ENCODE data around the gene SUSD4.

SUSD4 gene

DNA sequence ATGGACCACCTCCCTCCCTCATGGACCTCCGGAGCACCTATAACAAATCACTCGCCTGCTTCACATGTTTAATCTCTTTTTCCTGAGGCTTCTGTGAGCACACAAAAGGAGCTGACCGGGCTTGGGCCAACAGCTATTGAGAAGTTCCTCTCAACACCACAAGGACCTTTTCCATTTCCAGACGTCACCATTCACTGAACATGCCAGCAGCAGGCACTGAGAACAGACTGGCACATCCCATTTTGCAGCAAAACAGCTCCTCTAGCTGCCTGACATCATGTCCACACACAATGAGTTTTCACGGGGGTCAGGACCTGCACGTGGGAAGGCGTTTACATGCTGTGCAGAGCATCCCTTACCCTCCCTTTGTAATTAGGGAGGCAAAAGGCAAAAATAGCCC, 11.0 kb downstream of the SUSD4 start:
- TF ChIP-seq ZBTB7A (IDR thresholded peaks at IDR 0.05; ENCODE audit: low read depth), result no peak
- TF ChIP-seq, protein P1, sequence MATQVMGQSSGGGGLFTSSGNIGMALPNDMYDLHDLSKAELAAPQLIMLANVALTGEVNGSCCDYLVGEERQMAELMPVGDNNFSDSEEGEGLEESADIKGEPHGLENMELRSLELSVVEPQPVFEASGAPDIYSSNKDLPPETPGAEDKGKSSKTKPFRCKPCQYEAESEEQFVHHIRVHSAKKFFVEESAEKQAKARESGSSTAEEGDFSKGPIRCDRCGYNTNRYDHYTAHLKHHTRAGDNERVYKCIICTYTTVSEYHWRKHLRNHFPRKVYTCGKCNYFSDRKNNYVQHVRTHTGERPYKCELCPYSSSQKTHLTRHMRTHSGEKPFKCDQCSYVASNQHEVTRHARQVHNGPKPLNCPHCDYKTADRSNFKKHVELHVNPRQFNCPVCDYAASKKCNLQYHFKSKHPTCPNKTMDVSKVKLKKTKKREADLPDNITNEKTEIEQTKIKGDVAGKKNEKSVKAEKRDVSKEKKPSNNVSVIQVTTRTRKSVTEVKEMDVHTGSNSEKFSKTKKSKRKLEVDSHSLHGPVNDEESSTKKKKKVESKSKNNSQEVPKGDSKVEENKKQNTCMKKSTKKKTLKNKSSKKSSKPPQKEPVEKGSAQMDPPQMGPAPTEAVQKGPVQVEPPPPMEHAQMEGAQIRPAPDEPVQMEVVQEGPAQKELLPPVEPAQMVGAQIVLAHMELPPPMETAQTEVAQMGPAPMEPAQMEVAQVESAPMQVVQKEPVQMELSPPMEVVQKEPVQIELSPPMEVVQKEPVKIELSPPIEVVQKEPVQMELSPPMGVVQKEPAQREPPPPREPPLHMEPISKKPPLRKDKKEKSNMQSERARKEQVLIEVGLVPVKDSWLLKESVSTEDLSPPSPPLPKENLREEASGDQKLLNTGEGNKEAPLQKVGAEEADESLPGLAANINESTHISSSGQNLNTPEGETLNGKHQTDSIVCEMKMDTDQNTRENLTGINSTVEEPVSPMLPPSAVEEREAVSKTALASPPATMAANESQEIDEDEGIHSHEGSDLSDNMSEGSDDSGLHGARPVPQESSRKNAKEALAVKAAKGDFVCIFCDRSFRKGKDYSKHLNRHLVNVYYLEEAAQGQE (IDR thresholded peaks at IDR 0.05; ENCODE audit: low read depth), result no peak
- no peak for TF ChIP-seq EP300 (IDR thresholded peaks at IDR 0.05; ENCODE audit: borderline replicate concordance)

DNA sequence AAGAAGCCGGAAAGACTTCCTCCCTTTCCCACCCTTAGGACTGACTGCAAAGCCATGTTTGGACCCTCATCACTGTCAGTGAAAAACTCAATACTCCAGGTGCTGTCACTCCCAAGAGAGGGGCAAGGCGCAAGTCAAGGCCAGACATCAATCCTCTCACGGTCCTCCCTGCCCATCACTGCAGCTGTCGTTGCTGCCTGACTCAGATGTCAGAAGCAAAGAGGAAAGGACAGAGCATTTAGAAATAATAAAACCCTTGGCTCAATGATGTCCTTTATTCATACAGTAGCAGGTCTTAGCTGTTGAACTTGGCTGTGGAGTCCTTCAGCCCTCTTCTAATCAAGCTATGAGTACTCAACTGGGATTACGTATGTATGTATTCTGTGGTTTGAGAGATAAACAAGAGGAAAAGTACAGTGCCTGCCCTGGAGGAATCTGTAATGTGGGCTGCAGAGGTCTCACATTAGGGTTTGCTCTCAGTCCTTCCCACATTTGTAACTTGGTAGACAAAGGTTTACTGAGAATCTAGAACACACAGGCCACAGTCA, 13.5 kb downstream of the SUSD4 start:
- no peak for TF ChIP-seq FOXM1 (IDR thresholded peaks at IDR 0.05; ENCODE audit: borderline replicate concordance, low read depth)
- TF ChIP-seq, protein P2, sequence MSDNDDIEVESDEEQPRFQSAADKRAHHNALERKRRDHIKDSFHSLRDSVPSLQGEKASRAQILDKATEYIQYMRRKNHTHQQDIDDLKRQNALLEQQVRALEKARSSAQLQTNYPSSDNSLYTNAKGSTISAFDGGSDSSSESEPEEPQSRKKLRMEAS (IDR thresholded peaks at IDR 0.05), result no peak
- TF ChIP-seq, protein P3, sequence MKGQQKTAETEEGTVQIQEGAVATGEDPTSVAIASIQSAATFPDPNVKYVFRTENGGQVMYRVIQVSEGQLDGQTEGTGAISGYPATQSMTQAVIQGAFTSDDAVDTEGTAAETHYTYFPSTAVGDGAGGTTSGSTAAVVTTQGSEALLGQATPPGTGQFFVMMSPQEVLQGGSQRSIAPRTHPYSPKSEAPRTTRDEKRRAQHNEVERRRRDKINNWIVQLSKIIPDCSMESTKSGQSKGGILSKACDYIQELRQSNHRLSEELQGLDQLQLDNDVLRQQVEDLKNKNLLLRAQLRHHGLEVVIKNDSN (IDR thresholded peaks at IDR 0.05), result no peak
- TF ChIP-seq TEAD4 (IDR thresholded peaks at IDR 0.05), result no peak
- TF ChIP-seq TCF12 (IDR thresholded peaks at IDR 0.05; ENCODE audit: low read depth), result no peak
- TF ChIP-seq EGR1 (IDR thresholded peaks at IDR 0.05), result no peak
- no peak for TF ChIP-seq ZBTB7A (IDR thresholded peaks at IDR 0.05; ENCODE audit: low read depth)
- TF ChIP-seq EP300 (IDR thresholded peaks at IDR 0.05; ENCODE audit: borderline replicate concordance), result no peak
- TF ChIP-seq, protein P1 (IDR thresholded peaks at IDR 0.05; ENCODE audit: low read depth), result no peak
- TF ChIP-seq TAF1 (IDR thresholded peaks at IDR 0.05; ENCODE audit: low read depth), result no peak
- no peak for TF ChIP-seq CREB1 (IDR thresholded peaks at IDR 0.05; ENCODE audit: low read depth)
- TF ChIP-seq YY1 (IDR thresholded peaks at IDR 0.05; ENCODE audit: low read depth), result no peak
- no peak for TF ChIP-seq RAD21 (IDR thresholded peaks at IDR 0.05; ENCODE audit: low read depth)
- TF ChIP-seq NFIC (IDR thresholded peaks at IDR 0.05), result no peak
- no peak for TF ChIP-seq CEBPB (IDR thresholded peaks at IDR 0.05)

DNA sequence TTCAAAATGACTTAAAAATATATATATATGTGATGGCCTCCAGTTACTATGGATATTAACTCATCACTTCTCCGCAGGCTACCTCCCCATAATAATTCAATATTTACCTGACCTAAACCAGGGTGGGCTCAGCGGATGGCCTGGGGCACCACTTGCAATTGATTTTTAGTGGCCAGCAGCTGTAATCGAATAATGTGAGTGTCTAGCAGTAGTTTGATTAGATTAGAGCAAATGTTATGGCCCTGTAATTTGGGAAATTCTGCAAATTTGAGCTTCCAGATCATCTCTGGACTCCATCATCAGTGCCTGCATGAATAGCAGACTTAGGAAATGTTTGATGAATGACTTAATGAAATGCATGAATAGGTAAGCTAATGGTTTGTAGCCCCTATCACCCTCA, 14.7 kb downstream of the SUSD4 start:
- TF ChIP-seq CEBPB (IDR thresholded peaks at IDR 0.05) (no peak), ZBTB7A (IDR thresholded peaks at IDR 0.05; ENCODE audit: low read depth) (no peak), TCF12 (IDR thresholded peaks at IDR 0.05; ENCODE audit: low read depth) (no peak)
- TF ChIP-seq, protein P1 (IDR thresholded peaks at IDR 0.05; ENCODE audit: low read depth), result no peak

DNA sequence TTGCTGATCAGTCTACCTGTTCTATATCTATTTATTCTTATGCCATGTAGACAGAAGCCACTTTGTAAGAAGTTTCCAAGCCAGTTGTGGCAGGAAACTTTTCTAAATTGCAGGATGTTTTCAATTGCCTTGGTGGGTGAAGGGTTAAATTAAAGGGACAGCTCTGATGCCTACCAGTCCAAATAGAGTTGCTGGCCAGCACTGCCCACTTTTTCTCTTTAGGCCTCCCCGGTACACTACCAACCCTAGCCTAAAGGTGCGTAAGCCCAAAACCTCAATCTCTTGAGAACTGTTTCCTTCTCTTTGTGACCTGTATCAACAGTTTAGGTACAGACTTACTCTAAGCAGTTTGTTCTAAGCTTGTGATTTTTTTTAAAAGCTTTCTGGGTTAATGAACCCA, 15.5 kb downstream of the SUSD4 start:
- TF ChIP-seq FOXM1 (IDR thresholded peaks at IDR 0.05; ENCODE audit: borderline replicate concordance, low read depth), result no peak
- no peak for TF ChIP-seq TAF1 (IDR thresholded peaks at IDR 0.05; ENCODE audit: low read depth)
- TF ChIP-seq, protein P3 (IDR thresholded peaks at IDR 0.05), result no peak
- no peak for TF ChIP-seq EP300 (IDR thresholded peaks at IDR 0.05; ENCODE audit: borderline replicate concordance)

DNA sequence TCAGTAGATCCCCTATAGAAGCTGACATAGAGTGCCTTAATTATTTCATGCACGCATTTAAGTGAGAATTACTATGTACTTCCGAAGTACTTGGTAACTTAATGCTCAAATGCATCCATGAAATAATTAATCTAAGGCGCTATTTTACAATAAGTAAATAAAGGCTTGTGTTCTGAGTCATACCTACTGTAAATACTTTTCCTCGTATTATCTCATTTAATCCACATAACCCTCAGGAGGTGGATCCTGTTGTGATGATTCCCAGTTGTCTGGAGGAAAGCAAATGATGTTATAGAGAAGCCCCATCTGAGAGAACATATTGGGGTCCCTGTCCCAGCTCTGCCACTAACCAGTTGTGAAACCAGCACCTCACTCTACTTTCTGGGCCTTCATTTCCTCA, 16.4 kb downstream of the SUSD4 start:
- TF ChIP-seq YY1 (IDR thresholded peaks at IDR 0.05; ENCODE audit: low read depth) (no peak), TCF12 (IDR thresholded peaks at IDR 0.05; ENCODE audit: low read depth) (no peak), ZBTB7A (IDR thresholded peaks at IDR 0.05; ENCODE audit: low read depth) (no peak), FOXM1 (IDR thresholded peaks at IDR 0.05; ENCODE audit: borderline replicate concordance, low read depth) (no peak), TAF1 (IDR thresholded peaks at IDR 0.05; ENCODE audit: low read depth) (no peak), TEAD4 (IDR thresholded peaks at IDR 0.05) (no peak), NFIC (IDR thresholded peaks at IDR 0.05) (no peak), CEBPB (IDR thresholded peaks at IDR 0.05) (no peak)
- TF ChIP-seq, protein P1 (IDR thresholded peaks at IDR 0.05; ENCODE audit: low read depth), result no peak
- TF ChIP-seq, protein P3 (IDR thresholded peaks at IDR 0.05), result no peak
- TF ChIP-seq, protein P2 (IDR thresholded peaks at IDR 0.05), result no peak

Measured in Ishikawa (cell line).